Femur (tissue), 1 donor: Measurements from ENCODE around the gene LENG8.
"Not testable (repeated sequence)": the region's sequence is repeated elsewhere in the genome, so short reads cannot be mapped to it uniquely, and the experiment has no call there.

Source experiments
- DNase-seq: peaks from one replicate; pipeline ENCODE4 v3.0.0-alpha.2; 2017

LENG8 gene

GRCh38 chr19:54485851-54486250 lies 36.9 kb downstream of the LENG8 start:
- no peak for DNase-seq

GRCh38 chr19:54489341-54489740 lies 40.3 kb downstream of the LENG8 start:
- DNase-seq, result no peak

GRCh38 chr19:54489766-54490165 lies 40.8 kb downstream of the LENG8 start:
- no peak for DNase-seq

GRCh38 chr19:54492568-54492967 lies 43.6 kb downstream of the LENG8 start:
- no peak for DNase-seq

GRCh38 chr19:54493056-54493455 lies 44.1 kb downstream of the LENG8 start:
- not testable (repeated sequence) for DNase-seq

GRCh38 chr19:54493967-54494585 lies 45.1 kb downstream of the LENG8 start:
- no peak for DNase-seq

- DNase-seq, result not testable (repeated sequence)
These were observed 46.3 kb downstream of the LENG8 start for GRCh38 chr19:54495284-54495683.

GRCh38 chr19:54497747-54498450 lies 48.9 kb downstream of the LENG8 start:
- not testable (repeated sequence) for DNase-seq

- not testable (repeated sequence) for DNase-seq
These were observed 49.4 kb downstream of the LENG8 start for GRCh38 chr19:54498451-54498772.

GRCh38 chr19:54502518-54503048 lies 53.6 kb downstream of the LENG8 start, which contains the start of gene LAIR2:
Gene LAIR2 (plus strand): TSS chr19:54502831. CDS start chr19:54502919, 88 bp downstream.
- DNase-seq, result no peak

- not testable (repeated sequence) for DNase-seq
These were observed 56.5 kb downstream of the LENG8 start for GRCh38 chr19:54505542-54505941.

GRCh38 chr19:54506079-54506478 lies 57.1 kb downstream of the LENG8 start:
- DNase-seq, result no peak

- not testable (repeated sequence) for DNase-seq
These were observed 58.2 kb downstream of the LENG8 start for GRCh38 chr19:54507038-54507717.

GRCh38 chr19:54507824-54508223 lies 58.8 kb downstream of the LENG8 start:
- no peak for DNase-seq

- not testable (repeated sequence) for DNase-seq
These were observed 59.5 kb downstream of the LENG8 start for GRCh38 chr19:54508487-54508886.

- DNase-seq, result not testable (repeated sequence)
These were observed 60.4 kb downstream of the LENG8 start for GRCh38 chr19:54509200-54509940.
